PFSK-1 (cell line): Measurements from ENCODE around the gene WDR37.

ENCODE experiments used
- POLR2AphosphoS5 ChIP-seq: IDR thresholded peaks from 2 replicates; pipeline ENCODE4 v1.6.1; 2012; ENCODE audit warnings: low read depth, mild to moderate bottlenecking, control low read depth, low read length, moderate library complexity
- SIN3A ChIP-seq: IDR thresholded peaks from 2 replicates; pipeline ENCODE4 v1.6.1; 2012; ENCODE audit warnings: mild to moderate bottlenecking, low read length, moderate library complexity, borderline replicate concordance; ENCODE audit not compliant: insufficient read depth
- TAF1 ChIP-seq: IDR thresholded peaks from 2 replicates; pipeline ENCODE4 v1.6.1; 2012; ENCODE audit warnings: low read length, control low read depth, borderline replicate concordance; ENCODE audit not compliant: insufficient read depth
- TF ChIP-seq, protein P1 (sequence below), 2 experiments: IDR thresholded peaks; 2 replicates each; pipeline versions ENCODE4 v1.6.1 to v1.8.0; 2011 to 2012; ENCODE audit warnings: low read depth in 2 of 2, low read length in 2 of 2, control low read depth in 1 of 2, inconsistent platforms in 1 of 2, mild to moderate bottlenecking in 1 of 2, moderate library complexity in 1 of 2; ENCODE audit not compliant: insufficient read depth in 1 of 2

DNA sequence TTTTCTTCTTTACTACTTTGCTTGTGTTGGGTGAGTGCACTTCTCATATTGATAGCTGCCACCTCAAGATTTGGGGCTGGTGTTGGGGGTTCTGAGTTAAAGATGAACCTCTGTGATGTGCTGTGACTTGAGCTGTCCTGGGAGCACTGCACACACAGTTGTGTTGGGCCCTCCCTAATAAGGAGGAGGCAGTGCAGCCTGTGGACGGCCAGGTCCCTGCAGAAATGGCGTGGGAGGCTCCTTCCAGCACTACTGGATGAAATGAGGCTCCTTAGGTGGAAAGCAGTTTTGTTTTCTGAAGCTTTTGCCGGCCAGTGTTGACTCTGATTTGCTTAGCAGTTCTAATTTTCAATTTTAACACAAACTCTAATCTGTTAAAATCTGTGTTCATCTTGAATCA, 44.0 kb downstream of the WDR37 start:
- TF ChIP-seq POLR2AphosphoS5: no peak
- no peak for TF ChIP-seq SIN3A
- TF ChIP-seq, protein P1, sequence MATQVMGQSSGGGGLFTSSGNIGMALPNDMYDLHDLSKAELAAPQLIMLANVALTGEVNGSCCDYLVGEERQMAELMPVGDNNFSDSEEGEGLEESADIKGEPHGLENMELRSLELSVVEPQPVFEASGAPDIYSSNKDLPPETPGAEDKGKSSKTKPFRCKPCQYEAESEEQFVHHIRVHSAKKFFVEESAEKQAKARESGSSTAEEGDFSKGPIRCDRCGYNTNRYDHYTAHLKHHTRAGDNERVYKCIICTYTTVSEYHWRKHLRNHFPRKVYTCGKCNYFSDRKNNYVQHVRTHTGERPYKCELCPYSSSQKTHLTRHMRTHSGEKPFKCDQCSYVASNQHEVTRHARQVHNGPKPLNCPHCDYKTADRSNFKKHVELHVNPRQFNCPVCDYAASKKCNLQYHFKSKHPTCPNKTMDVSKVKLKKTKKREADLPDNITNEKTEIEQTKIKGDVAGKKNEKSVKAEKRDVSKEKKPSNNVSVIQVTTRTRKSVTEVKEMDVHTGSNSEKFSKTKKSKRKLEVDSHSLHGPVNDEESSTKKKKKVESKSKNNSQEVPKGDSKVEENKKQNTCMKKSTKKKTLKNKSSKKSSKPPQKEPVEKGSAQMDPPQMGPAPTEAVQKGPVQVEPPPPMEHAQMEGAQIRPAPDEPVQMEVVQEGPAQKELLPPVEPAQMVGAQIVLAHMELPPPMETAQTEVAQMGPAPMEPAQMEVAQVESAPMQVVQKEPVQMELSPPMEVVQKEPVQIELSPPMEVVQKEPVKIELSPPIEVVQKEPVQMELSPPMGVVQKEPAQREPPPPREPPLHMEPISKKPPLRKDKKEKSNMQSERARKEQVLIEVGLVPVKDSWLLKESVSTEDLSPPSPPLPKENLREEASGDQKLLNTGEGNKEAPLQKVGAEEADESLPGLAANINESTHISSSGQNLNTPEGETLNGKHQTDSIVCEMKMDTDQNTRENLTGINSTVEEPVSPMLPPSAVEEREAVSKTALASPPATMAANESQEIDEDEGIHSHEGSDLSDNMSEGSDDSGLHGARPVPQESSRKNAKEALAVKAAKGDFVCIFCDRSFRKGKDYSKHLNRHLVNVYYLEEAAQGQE (IDR thresholded peaks at IDR 0.05; ENCODE audit: insufficient read depth in 1 of 2, low read depth in 2 of 2, low read length in 2 of 2): no peak
- TF ChIP-seq TAF1: no peak
